ENCODE measurements around the gene SH3RF1.
A peak's percentile ranks its signal among the peaks of the same experiment; 100 is the strongest.
"Not testable (repeated sequence)": the region's sequence is repeated elsewhere in the genome, so short reads cannot be mapped to it uniquely, and the experiment has no call there.

Gene SH3RF1

GRCh38 chr4:169197206-169197605, 73.5 kb downstream of the SH3RF1 start:
- not testable (repeated sequence) for DNase-seq

DNA sequence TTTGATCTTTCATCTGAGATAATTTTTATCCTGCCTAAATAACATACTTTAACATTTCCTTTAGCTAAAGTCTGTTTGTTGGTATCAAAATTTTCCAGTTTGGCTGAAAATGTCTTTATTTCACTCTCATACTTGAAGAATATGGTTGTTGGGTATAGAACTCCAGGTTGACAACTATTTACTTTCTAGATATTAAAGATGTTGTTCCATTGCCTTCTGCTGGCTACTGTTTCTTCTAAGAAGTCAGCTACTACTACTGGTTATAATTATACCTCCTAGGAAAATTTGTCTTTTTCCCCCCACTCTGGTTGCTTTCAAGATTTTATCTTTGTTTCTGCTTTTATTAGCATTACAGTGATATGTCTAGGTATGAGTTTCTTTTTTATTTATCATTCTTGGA, 75.7 kb downstream of the SH3RF1 start:
- no peak for DNase-seq

DNA sequence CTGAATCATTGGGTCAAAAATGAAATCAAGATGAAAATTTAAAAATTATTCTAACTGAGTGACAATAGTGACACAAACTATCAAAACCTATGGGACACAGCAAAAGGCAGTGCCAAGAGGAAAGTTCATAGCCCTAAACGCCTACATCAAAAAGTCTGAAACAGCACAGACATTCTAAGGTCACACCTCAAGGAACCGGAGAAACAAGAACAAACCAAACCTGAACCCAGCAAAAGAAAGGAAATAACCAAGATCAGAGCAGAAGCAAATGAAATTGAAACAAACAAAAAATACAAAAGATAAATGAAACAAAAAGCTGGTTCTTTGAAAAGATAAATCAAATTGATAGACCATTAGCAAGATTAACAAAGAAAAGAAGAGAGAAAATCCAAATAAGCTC, 80.8 kb downstream of the SH3RF1 start:
- not testable (repeated sequence) for DNase-seq

- DNase-seq = no peak
Measured at GRCh38 chr4:169189372-169189771, 81.4 kb downstream of the SH3RF1 start.

GRCh38 chr4:169188204-169188603, 82.6 kb downstream of the SH3RF1 start:
- DNase-seq = no peak

- DNase-seq = no peak
Measured at GRCh38 chr4:169185133-169185956, 85.4 kb downstream of the SH3RF1 start.

DNA sequence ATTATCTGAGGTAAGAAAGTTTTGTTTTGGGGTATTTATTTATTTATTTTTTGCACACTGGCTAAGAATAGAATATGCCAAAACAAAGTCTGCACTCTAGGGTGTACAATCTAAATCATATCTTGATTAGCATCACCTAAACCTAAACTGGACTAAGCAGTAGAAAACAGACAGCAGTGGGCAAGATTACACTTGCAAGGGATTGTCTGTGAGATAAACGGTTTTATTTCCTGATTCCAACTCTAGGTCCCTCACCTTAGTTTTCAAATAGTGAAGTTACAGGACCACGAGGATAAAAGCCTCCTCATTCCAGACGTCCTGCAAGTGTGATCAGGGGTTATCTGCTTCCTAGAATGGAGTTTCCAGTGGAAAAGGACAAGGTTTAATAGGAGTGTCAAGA, 86.1 kb downstream of the SH3RF1 start:
- no peak for DNase-seq

GRCh38 chr4:169184236-169184635, 86.5 kb downstream of the SH3RF1 start:
- no peak for DNase-seq

GRCh38 chr4:169183581-169183980, 87.2 kb downstream of the SH3RF1 start:
- no peak for DNase-seq

- DNase-seq = peak; percentile 2
Measured at GRCh38 chr4:169179609-169180521, 90.9 kb downstream of the SH3RF1 start.

DNA sequence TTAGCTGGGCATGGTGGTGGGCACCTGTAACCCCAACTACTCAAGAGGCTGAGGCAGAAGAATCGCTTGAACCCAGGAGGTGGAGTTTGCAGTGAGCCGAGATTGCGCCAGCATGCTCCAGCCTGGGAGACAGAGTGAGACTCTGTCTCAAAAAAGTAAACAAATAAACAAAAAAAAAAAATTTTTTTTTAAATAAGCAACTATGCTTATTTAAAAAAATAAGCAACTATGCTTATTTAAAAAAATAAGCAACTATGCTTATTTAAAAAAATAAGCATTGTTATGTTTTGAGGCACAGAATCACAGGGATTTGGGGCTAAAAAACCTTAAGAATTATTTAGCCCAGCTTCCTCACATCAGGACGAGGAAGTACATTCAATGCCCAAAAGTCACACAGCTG, 92.7 kb downstream of the SH3RF1 start:
- DNase-seq = not testable (repeated sequence)

DNA sequence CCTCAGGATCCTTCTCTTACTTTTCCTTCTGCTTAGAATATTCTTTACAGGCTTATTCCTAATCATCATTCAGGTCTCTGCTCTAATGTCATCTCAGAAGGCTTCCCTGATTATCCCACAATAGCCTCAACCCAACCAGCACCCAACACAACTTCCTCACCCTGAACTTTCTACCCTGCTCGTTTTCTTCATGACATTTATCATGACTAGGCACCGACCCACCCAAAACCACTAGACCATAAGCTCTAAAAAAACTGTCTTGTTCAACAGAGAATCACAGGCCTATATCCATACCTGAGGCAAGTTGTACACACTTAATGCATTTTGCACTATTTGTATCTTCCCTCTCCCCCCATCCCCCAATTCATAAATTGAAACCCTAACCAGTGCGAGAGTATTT, 95.3 kb downstream of the SH3RF1 start:
- DNase-seq = no peak

DNA sequence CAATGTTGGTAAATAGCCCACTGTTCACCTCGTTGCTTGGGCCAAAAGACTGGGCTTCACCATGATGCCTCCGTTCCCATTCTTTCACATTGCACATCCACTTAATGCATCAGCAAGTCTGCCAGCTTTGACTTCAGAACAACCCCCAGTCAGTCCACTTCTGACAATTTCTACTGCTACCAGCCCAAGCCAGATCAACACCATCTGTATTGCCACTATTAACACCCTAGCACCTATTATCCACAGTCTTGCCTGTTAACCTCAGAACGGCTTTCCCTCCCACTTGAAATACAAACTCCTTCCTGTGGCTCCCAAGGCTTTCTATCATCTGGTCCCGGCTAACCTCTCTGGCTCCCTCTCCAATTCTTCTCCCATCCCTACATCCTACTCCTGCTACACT, 95.7 kb downstream of the SH3RF1 start:
- no peak for DNase-seq

DNA sequence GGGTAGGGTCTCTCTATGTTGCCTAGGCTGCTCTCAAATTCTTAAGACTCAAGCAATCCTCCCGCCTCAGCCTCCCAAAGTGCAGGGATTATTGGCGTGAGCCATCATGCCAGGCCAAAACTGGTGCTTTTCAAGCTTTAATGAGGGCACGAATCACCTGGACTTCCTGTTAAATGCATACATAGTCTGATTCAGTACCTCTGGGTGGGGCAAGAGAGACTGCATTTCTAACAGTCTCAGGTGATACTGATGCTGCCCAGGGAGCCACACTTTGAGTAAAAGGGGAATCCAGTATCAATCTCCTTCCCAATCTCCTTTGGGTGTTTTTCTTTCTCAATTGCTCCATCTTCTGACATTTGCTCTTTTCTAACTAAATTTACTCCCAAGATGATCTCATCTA, 96.5 kb downstream of the SH3RF1 start:
- no peak for DNase-seq

DNA sequence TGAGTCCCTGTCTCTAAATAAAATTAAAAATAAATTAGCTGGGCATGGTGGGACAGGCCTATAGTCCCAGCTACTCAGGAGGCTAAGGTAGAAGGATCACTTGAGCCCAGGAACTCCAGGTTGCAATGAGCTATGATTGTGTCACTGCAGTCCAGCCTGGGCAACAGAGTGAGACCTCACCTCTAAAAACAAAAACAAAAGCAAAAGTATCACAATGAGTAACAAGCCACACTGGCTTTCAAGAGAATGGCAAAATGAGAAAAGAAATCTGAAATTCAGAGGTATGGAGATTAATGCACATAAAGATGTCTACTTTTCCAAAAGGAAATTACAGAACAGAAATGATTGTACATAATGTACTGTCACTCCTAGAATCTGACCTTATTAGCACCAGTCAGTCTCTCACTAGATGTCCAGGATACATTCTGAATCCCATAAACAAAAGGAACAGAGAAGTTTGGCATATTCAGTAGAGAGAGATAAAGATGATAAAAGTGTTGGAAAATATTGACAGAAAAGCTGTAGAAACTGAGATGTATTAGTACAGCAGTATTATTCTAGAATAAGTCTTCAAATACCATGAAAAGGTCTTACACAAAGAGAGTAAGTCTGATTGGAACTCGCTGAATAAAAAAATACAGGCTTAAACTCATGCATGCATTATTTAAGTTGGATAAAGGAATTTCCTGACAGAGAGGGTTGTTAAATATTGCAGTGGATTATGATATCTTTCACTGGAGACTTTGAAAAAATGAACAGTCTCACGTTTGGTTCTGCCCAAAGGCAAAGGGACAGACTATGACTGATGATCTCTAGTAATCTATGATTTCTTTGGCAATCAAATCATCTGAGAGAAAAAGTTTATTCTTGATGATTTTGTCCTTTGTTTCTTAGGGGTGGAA, 102.5 kb downstream of the SH3RF1 start:
- no peak for DNase-seq

- DNase-seq = no peak
Measured at GRCh38 chr4:169164669-169165415, 105.9 kb downstream of the SH3RF1 start.

DNA sequence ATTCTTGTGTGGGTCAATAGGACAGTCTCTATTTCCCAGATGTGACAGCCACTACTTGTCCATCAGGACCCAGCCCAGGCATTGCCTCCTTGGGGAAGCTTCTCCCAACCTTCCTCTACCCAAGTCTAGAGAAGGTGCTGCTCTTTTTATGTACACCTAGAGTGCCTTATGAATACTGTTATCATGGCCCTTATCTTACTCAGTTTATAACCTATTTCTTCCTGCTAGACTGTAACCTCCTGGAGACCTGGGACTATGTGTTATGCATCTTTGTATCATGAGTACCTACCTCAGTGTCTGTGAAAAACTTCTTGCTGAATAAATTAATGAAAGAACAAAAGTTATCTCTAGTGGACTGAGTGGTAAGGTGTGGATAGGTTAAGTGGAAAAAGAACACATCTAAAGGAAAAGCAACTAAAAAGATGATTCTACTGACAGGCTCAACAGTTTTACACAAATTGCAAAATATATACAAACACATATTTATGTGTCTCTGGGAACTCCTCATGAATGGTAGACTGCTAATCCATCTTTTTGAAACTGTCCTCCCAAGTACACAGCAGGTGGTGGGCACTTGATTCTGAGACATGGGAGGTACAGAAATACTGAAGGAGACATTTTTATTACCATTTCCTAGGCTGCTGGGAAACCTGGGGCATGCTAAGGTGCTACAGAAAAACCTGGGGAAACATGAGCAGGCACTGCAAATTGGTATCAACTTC, 106.6 kb downstream of the SH3RF1 start:
- no peak for DNase-seq

DNA sequence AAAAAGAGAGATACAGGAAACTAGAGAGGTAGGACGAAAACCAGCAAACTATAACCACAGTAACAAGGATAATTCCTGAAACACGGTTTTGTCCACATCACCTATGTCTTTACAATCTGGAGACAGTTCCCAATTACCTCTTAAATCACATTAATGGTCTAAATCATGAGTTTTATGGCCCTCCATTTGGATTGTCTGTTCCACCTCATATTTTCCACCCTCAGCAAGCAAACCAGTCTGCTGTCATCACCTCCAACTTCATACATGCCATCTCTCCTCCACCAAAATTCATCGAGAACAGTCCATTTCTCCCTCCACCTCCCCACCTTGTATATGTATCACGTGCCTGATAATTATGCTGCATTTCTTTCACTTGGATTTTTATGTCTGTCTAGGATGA, 107.3 kb downstream of the SH3RF1 start:
- no peak for DNase-seq

- DNase-seq = no peak
Measured at GRCh38 chr4:169160825-169161224, 109.9 kb downstream of the SH3RF1 start.

DNA sequence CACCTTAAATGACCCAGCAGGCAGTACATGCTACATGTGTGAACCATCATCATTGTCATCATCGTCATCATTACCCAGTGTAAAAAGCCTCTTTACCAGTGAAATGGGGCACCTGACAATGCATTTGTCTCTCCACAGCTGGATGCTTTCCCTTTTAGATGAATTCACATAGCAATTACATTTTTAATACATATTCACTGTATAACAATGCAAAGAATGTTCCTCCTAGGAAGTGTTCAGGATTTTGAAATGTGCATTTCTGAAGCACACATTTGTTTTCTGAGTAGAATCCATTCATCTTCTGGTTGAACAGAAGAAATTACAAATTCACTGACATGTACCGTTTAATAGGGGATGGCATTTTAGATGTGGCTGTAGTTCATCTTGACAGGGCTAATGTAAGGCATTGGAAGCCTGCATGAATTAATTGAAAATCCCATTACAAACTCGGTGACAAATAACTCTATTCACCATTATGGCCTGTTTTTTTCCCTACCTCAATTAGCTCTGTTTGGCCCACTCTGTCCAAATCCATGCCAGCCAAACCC, 111.1 kb downstream of the SH3RF1 start:
- no peak for DNase-seq

- DNase-seq = no peak
Measured at GRCh38 chr4:169158861-169159260, 111.9 kb downstream of the SH3RF1 start.
